Thyroid gland (tissue), 4 donors: ENCODE results near the gene ERVFRD-1. TPM values are rescaled to one million over a fixed set of nuclear protein-coding genes. Genes with fewer than 3 reads are reported as not detected.

Experiments
- DNase-seq, 2 donors: peaks; one replicate each; pipeline ENCODE4 v3.0.0-alpha.2; 2019
- H3K27ac ChIP-seq, 3 donors: fragments of 200-600 bp; sonication (generic); 1 replicate in 2 of 3; 2 replicates in 1 of 3; pipeline ENCODE4 v1.5.1; 2016 to 2019; ENCODE audit warnings: mild to moderate bottlenecking in 1 of 3, moderate library complexity in 1 of 3
- H3K27me3 ChIP-seq: fragments of 200-600 bp; sonication (generic); one replicate; pipeline ENCODE4 v1.5.1; 2019
- H3K36me3 ChIP-seq, 2 donors: fragments of 200-600 bp; sonication (generic); one replicate each; pipeline ENCODE4 v1.5.1; 2016 to 2019
- H3K4me1 ChIP-seq, 2 donors: fragments of 200-600 bp; sonication (generic); one replicate each; pipeline ENCODE4 v1.5.1; 2017 to 2019
- H3K4me3 ChIP-seq, 3 donors: fragments of 200-600 bp; sonication (generic); replicated peaks in 1 of 3; 1 replicate in 2 of 3; 2 replicates in 1 of 3; pipeline ENCODE4 v1.5.1; 2016; ENCODE audit warnings: mild to moderate bottlenecking in 1 of 3
- H3K9me3 ChIP-seq: fragments of 200-600 bp; sonication (generic); one replicate; pipeline ENCODE4 v1.5.1; 2017
- CTCF ChIP-seq, 6 experiments: fragments of 200-600 bp in 3 of 6; fragments of 450-650 bp in 3 of 6; sonication (generic) in 3 of 6; IDR thresholded peaks; one replicate each; pipeline ENCODE4 v1.5.1; 2016 to 2019; ENCODE audit warnings: antibody characterized with exemption in 6 of 6, mild to moderate bottlenecking in 2 of 6, inconsistent platforms in 1 of 6, moderate library complexity in 1 of 6
- POLR2A ChIP-seq, 2 donors: fragments of 450-650 bp; IDR thresholded peaks; one replicate each; pipeline ENCODE4 v1.6.1; 2017; ENCODE audit warnings: antibody characterized with exemption in 2 of 2, mild to moderate bottlenecking in 2 of 2, moderate library complexity in 1 of 2
- WGBS, 2 donors: methylation state at CpG; one replicate each; pipeline ENCODE4 v1.1.5; 2017; 5-methylcytosine and 5-hydroxymethylcytosine counted together
- intact Hi-C: fragments of 100-400 bp; cut with DNase I; formaldehyde crosslinking; loops from one replicate; pipeline ENCODE4 v1.15.1; 2023
- total RNA-seq, 4 donors: library from RNA; depleted of rRNA; stranded (reverse); fragments of >200 nt; gene quantifications; one replicate each; pipeline ENCODE4 v1.2.3, GENCODE V29; 2016

ERVFRD-1 gene
- total RNA-seq, 4 donors from 2014 or later = not detected

- Histone ChIP-seq H3K27me3 (no peaks in the 10 kb centered on the region), H3K36me3 (no peaks in the 10 kb centered on the region), H3K27ac (no peak overlapping the region), H3K9me3 (no peaks in the 10 kb centered on the region), H3K4me3 (no peak overlapping the region), H3K4me1 (no peaks in the 10 kb centered on the region)
- DNase-seq = no peak
- TF ChIP-seq POLR2A (IDR thresholded peaks at IDR 0.05) (no peak), CTCF (IDR thresholded peaks at IDR 0.05) (no peak)
- 94 to 96% methylated on average over 4 of the region's 4 CpGs for WGBS, 2 donors
- intact Hi-C loops = no loop called here
These were observed 1.5 kb upstream of the ERVFRD-1 start for GRCh38 chr6:11113038-11113437.

GRCh38 chr6:11111769-11112437 lies 378 bp upstream of the ERVFRD-1 start:
- no peaks in the 10 kb centered on the region for H3K4me1 ChIP-seq
- TF ChIP-seq POLR2A (IDR thresholded peaks at IDR 0.05) = no peak
- no peak for TF ChIP-seq CTCF (IDR thresholded peaks at IDR 0.05)
- no peak overlapping the region for H3K27ac ChIP-seq
- H3K9me3 ChIP-seq = no peaks in the 10 kb centered on the region
- intact Hi-C loops = no loop called here
- H3K36me3 ChIP-seq = no peaks in the 10 kb centered on the region
- H3K4me3 ChIP-seq = no peak overlapping the region
- no peaks in the 10 kb centered on the region for H3K27me3 ChIP-seq
- 69 to 73% methylated on average over 9 of the region's 9 CpGs for WGBS, 2 donors
- DNase-seq = no peak

GRCh38 chr6:11108726-11109125 lies 2.8 kb downstream of the ERVFRD-1 start:
- no peak for DNase-seq
- no peaks in the 10 kb centered on the region for H3K4me1 ChIP-seq
- H3K27me3 ChIP-seq = no peaks in the 10 kb centered on the region
- no peak overlapping the region for H3K4me3 ChIP-seq
- no peaks in the 10 kb centered on the region for H3K36me3 ChIP-seq
- TF ChIP-seq CTCF (IDR thresholded peaks at IDR 0.05) (no peak), POLR2A (IDR thresholded peaks at IDR 0.05) (no peak)
- H3K27ac ChIP-seq = no peak overlapping the region
- intact Hi-C loops = no loop called here
- no peaks in the 10 kb centered on the region for H3K9me3 ChIP-seq

- no peaks in the 10 kb centered on the region for H3K9me3 ChIP-seq
- no peak overlapping the region for H3K27ac ChIP-seq
- no peak for DNase-seq
- H3K27me3 ChIP-seq = no peaks in the 10 kb centered on the region
- no peak for TF ChIP-seq CTCF (IDR thresholded peaks at IDR 0.05)
- TF ChIP-seq POLR2A (IDR thresholded peaks at IDR 0.05) = no peak
- no peak overlapping the region for H3K4me3 ChIP-seq
- no peaks in the 10 kb centered on the region for H3K36me3 ChIP-seq
- intact Hi-C loops = no loop called here
- 81 to 82% methylated on average over 5 of the region's 5 CpGs for WGBS, 2 donors
- H3K4me1 ChIP-seq = no peaks in the 10 kb centered on the region
These were observed 8.5 kb downstream of the ERVFRD-1 start for GRCh38 chr6:11103065-11103464.

- Histone ChIP-seq H3K4me1 (no peaks in the 10 kb centered on the region), H3K27ac (no peak overlapping the region), H3K4me3 (no peak overlapping the region), H3K36me3 (no peaks in the 10 kb centered on the region), H3K27me3 (no peaks in the 10 kb centered on the region), H3K9me3 (no peaks in the 10 kb centered on the region)
- intact Hi-C loops = no loop called here
- TF ChIP-seq POLR2A (IDR thresholded peaks at IDR 0.05) = no peak
- TF ChIP-seq CTCF (IDR thresholded peaks at IDR 0.05) = no peak
- WGBS, 2 donors = 98 to 100% methylated on average over 5 of the region's 5 CpGs
- DNase-seq = no peak
These were observed 10.1 kb downstream of the ERVFRD-1 start for GRCh38 chr6:11101417-11101816.
